A375 (cell line): Measurements from ENCODE around the gene ADAM23. TPM values are rescaled to one million over a fixed set of nuclear protein-coding genes. Genes with fewer than 3 reads are reported as not detected.

Experiments
- total RNA-seq: library from RNA; depleted of rRNA; stranded (reverse); fragments of >200 nt; shearing (Covaris generic); gene quantifications from 2 replicates; pipeline ENCODE4 v1.2.3, GENCODE V29; 2014; rRNA removed

Gene ADAM23, protein sequence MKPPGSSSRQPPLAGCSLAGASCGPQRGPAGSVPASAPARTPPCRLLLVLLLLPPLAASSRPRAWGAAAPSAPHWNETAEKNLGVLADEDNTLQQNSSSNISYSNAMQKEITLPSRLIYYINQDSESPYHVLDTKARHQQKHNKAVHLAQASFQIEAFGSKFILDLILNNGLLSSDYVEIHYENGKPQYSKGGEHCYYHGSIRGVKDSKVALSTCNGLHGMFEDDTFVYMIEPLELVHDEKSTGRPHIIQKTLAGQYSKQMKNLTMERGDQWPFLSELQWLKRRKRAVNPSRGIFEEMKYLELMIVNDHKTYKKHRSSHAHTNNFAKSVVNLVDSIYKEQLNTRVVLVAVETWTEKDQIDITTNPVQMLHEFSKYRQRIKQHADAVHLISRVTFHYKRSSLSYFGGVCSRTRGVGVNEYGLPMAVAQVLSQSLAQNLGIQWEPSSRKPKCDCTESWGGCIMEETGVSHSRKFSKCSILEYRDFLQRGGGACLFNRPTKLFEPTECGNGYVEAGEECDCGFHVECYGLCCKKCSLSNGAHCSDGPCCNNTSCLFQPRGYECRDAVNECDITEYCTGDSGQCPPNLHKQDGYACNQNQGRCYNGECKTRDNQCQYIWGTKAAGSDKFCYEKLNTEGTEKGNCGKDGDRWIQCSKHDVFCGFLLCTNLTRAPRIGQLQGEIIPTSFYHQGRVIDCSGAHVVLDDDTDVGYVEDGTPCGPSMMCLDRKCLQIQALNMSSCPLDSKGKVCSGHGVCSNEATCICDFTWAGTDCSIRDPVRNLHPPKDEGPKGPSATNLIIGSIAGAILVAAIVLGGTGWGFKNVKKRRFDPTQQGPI
- 2.9 and 4.9 TPM in 2 replicates for total RNA-seq

GRCh38 chr2:206442833-206443734 is at the start of gene ADAM23:
Gene ADAM23, plus strand, starts transcription at chr2:206443532. Its CDS starts 335 bp downstream, at chr2:206443867.

GRCh38 chr2:206642075-206643025 is 199.0 kb downstream of the ADAM23 start, which contains the start of gene FAM237A:
Gene FAM237A, plus strand, starts transcription at chr2:206642487. Its CDS starts 1,750 bp downstream, at chr2:206644237.

Other genes starting within 250 kb of the ADAM23 start
- gene ZDBF2, start 168.9 kb upstream of the ADAM23 start, total RNA-seq, result 10.5 and 11.1 TPM in 2 replicates
- not detected in 2 replicates for gene FAM237A, start 199.0 kb downstream of the ADAM23 start, total RNA-seq